ENCODE data around the gene PPP1R16B. TPM values are rescaled to one million over a fixed set of nuclear protein-coding genes. Genes with fewer than 3 reads are reported as not detected.

Gene PPP1R16B
- total and polyA plus RNA-seq, 5 donors from 2014 or later: 16.5 to 84.1 (median 25.1) TPM

DNA sequence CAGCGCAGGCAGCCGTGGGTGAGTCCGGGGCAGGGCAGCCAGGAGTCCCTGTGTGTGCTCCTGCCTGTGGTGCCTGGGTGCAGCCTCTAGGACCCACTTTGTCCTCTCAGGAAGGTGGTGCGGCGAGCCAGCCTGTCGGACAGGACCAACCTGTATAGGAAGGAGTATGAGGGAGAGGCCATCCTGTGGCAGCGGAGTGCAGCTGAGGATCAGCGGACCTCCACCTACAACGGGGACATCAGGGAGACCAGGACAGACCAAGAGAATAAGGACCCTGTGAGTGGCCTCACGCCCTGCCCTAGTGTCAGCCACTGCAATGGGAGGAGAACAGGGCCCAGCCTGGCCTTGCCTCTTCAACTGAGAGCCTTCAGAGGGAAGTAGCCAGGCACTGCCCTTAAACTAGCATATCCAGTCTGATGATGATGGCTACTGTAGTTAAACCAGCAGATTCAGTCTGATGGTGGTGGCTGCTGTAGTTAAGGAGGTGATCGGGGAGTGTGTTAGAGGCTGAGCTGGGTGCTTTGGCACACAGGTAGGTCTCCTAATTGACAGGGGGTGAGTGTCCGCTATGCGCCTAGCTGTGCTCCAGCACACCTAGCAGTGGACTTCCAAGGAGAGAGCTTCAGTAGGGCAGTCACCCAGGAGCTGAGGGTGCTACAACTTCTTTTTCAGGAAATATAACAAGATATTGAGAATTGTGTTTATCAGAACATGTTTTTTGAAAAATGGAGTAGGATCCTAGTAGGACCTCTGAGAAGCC, 102.6 kb downstream of the PPP1R16B start:
- no peak overlapping the region for H3K4me3 ChIP-seq (ENCODE audit: low read depth, low read length)
- H3K27me3 ChIP-seq (ENCODE audit: control insufficient read depth, insufficient read depth, low read length): no peaks in the 10 kb centered on the region
- Mint-ChIP-seq H3K4me1 (peaks cover 0 to 5% (median 4%) of the 10 kb centered on the region in 4 donors), H3K4me3 (no peak overlapping the region), H3K27me3 (no peaks in the 10 kb centered on the region), H3K9me3 (peaks cover 0 to 4% (median 0%) of the 10 kb centered on the region in 7 donors), H3K27ac (peak overlapping the region in 1 of 3 donors; percentile 10), H3K36me3 (peaks cover 55% of the 10 kb centered on the region)
- H3K4me1 ChIP-seq (ENCODE audit: control insufficient read depth, insufficient read depth, low read length, poor library complexity, severe bottlenecking): no peaks in the 10 kb centered on the region
- no peaks in the 10 kb centered on the region for H3K9me3 ChIP-seq (ENCODE audit: control insufficient read depth in 2 of 2, low read length in 2 of 2)
- peaks cover 86% of the 10 kb centered on the region for H3K36me3 ChIP-seq (ENCODE audit: control insufficient read depth, insufficient read depth, low read length)
- H3K27ac ChIP-seq (ENCODE audit: insufficient read depth, low read length, poor library complexity, severe bottlenecking): no peak overlapping the region
- ATAC-seq (ENCODE audit: low read depth in 2 of 2): no peak
- DNase-seq: no peak

DNA sequence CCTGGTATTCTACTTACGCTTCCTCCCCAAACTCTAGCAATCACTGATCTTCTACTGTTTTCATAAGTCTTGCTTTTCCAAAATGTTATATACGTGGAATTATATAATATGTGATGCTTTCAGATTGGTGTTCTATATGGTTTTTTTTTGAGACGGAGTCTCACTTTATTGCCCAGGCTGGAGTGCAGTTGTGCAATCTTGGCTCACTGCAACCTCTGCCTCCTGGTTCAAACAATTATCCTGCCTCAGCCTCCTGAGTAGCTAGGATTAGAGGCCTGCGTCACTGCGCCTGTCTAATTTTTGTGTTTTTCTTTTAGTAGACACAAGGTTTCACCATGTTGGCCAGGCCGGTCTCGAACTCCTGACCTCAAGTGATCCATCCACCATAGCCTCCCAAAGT, 109.9 kb downstream of the PPP1R16B start:
- peaks cover 32% of the 10 kb centered on the region for H3K36me3 Mint-ChIP-seq
- H3K36me3 ChIP-seq (ENCODE audit: control insufficient read depth, insufficient read depth, low read length): peaks cover 74% of the 10 kb centered on the region
- H3K27me3 ChIP-seq (ENCODE audit: control insufficient read depth, insufficient read depth, low read length): no peaks in the 10 kb centered on the region
- no peaks in the 10 kb centered on the region for H3K27me3 Mint-ChIP-seq
- ATAC-seq (ENCODE audit: low read depth in 2 of 2) (no peak), DNase-seq (no peak)
- H3K4me3 ChIP-seq (ENCODE audit: low read depth, low read length): no peak overlapping the region
- H3K4me3 Mint-ChIP-seq: no peak overlapping the region
- H3K4me1 ChIP-seq (ENCODE audit: control insufficient read depth, insufficient read depth, low read length, poor library complexity, severe bottlenecking): no peaks in the 10 kb centered on the region
- no peaks in the 10 kb centered on the region for H3K9me3 ChIP-seq (ENCODE audit: control insufficient read depth in 2 of 2, low read length in 2 of 2)
- no peaks in the 10 kb centered on the region for H3K9me3 Mint-ChIP-seq
- no peak overlapping the region for H3K27ac Mint-ChIP-seq
- H3K4me1 Mint-ChIP-seq: no peaks in the 10 kb centered on the region
- H3K27ac ChIP-seq (ENCODE audit: insufficient read depth, low read length, poor library complexity, severe bottlenecking): no peak overlapping the region

DNA sequence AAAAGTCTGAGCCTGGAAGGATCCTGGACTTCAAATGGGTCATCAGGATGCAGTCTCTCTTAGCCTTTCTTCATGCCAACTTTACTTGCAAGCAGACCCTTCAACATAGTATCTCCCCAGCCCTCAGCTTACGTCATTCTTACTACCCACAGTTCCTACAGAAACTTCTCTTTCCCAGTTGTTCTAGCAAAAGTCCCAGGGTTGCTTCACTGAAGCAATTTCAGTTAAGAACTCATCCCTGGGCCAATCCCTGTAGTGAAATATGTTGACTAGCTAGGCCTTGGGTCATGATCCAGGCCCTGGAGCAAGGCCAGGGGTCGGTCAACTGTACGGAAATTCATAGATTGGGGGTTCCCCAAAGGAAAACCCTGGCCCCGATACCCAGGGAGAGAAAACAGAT, 112.2 kb downstream of the PPP1R16B start:
- no peak for DNase-seq
- H3K27me3 ChIP-seq (ENCODE audit: control insufficient read depth, insufficient read depth, low read length): no peaks in the 10 kb centered on the region
- H3K27ac Mint-ChIP-seq: no peak overlapping the region
- H3K27ac ChIP-seq (ENCODE audit: insufficient read depth, low read length, poor library complexity, severe bottlenecking): no peak overlapping the region
- H3K36me3 Mint-ChIP-seq: peaks cover 31% of the 10 kb centered on the region
- H3K4me1 ChIP-seq (ENCODE audit: control insufficient read depth, insufficient read depth, low read length, poor library complexity, severe bottlenecking): no peaks in the 10 kb centered on the region
- H3K4me3 Mint-ChIP-seq: no peak overlapping the region
- H3K9me3 ChIP-seq (ENCODE audit: control insufficient read depth in 2 of 2, low read length in 2 of 2): no peaks in the 10 kb centered on the region
- H3K4me3 ChIP-seq (ENCODE audit: low read depth, low read length): no peak overlapping the region
- no peak for ATAC-seq (ENCODE audit: low read depth in 2 of 2)
- H3K4me1 Mint-ChIP-seq: no peaks in the 10 kb centered on the region
- H3K36me3 ChIP-seq (ENCODE audit: control insufficient read depth, insufficient read depth, low read length): peaks cover 80% of the 10 kb centered on the region
- H3K9me3 Mint-ChIP-seq: no peaks in the 10 kb centered on the region
- no peaks in the 10 kb centered on the region for H3K27me3 Mint-ChIP-seq

DNA sequence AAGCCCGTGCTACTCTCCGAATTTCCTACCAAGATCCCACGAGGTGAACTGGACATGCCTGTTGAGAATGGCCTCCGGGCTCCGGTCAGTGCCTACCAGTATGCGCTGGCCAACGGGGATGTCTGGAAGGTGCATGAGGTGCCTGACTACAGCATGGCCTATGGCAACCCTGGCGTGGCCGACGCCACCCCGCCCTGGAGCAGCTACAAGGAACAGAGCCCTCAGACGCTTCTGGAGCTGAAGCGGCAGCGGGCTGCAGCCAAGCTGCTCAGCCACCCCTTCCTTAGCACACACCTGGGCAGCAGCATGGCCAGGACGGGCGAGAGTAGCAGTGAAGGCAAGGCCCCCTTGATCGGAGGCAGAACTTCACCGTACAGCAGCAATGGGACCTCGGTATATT, 112.7 kb downstream of the PPP1R16B start:
- Histone ChIP-seq H3K27me3 (ENCODE audit: control insufficient read depth, insufficient read depth, low read length) (no peaks in the 10 kb centered on the region), H3K4me3 (ENCODE audit: low read depth, low read length) (no peak overlapping the region), H3K4me1 (ENCODE audit: control insufficient read depth, insufficient read depth, low read length, poor library complexity, severe bottlenecking) (no peaks in the 10 kb centered on the region), H3K36me3 (ENCODE audit: control insufficient read depth, insufficient read depth, low read length) (peaks cover 76% of the 10 kb centered on the region), H3K27ac (ENCODE audit: insufficient read depth, low read length, poor library complexity, severe bottlenecking) (no peak overlapping the region), H3K9me3 (ENCODE audit: control insufficient read depth in 2 of 2, low read length in 2 of 2) (no peaks in the 10 kb centered on the region)
- DNase-seq (no peak), ATAC-seq (ENCODE audit: low read depth in 2 of 2) (no peak)
- H3K27ac Mint-ChIP-seq: no peak overlapping the region
- H3K4me3 Mint-ChIP-seq: no peak overlapping the region
- H3K27me3 Mint-ChIP-seq: no peaks in the 10 kb centered on the region
- peaks cover 31% of the 10 kb centered on the region for H3K36me3 Mint-ChIP-seq
- no peaks in the 10 kb centered on the region for H3K9me3 Mint-ChIP-seq
- H3K4me1 Mint-ChIP-seq: no peaks in the 10 kb centered on the region

DNA sequence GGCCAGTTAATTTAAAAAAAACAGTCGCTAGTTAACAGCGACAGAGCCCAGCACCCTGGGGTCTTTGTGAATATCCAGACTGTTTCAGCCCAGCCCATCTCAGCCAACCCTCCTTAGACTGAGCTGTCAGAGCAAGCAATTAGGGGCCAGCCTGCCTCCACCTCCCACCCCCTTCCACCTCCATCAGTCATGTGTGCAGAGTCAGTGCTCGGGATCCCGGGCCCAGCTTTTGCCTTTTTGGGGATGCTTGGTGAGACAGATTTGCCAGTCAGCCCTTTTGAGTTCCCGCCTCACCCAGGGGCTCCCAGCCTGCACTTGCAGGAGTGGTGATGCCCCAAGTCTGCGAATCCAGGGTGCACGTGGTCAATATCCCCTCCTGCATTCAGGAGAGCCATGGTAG, 114.2 kb downstream of the PPP1R16B start:
- Mint-ChIP-seq H3K27me3 (no peaks in the 10 kb centered on the region), H3K36me3 (peaks cover 20% of the 10 kb centered on the region), H3K4me3 (no peak overlapping the region), H3K4me1 (peaks cover 0 to under 1% (median 0%) of the 10 kb centered on the region in 4 donors), H3K27ac (no peak overlapping the region), H3K9me3 (no peaks in the 10 kb centered on the region)
- H3K27ac ChIP-seq (ENCODE audit: insufficient read depth, low read length, poor library complexity, severe bottlenecking): no peak overlapping the region
- H3K4me1 ChIP-seq (ENCODE audit: control insufficient read depth, insufficient read depth, low read length, poor library complexity, severe bottlenecking): no peaks in the 10 kb centered on the region
- no peaks in the 10 kb centered on the region for H3K9me3 ChIP-seq (ENCODE audit: control insufficient read depth in 2 of 2, low read length in 2 of 2)
- no peaks in the 10 kb centered on the region for H3K27me3 ChIP-seq (ENCODE audit: control insufficient read depth, insufficient read depth, low read length)
- ATAC-seq (ENCODE audit: low read depth in 2 of 2): no peak
- no peak overlapping the region for H3K4me3 ChIP-seq (ENCODE audit: low read depth, low read length)
- DNase-seq: no peak
- peaks cover 67% of the 10 kb centered on the region for H3K36me3 ChIP-seq (ENCODE audit: control insufficient read depth, insufficient read depth, low read length)

DNA sequence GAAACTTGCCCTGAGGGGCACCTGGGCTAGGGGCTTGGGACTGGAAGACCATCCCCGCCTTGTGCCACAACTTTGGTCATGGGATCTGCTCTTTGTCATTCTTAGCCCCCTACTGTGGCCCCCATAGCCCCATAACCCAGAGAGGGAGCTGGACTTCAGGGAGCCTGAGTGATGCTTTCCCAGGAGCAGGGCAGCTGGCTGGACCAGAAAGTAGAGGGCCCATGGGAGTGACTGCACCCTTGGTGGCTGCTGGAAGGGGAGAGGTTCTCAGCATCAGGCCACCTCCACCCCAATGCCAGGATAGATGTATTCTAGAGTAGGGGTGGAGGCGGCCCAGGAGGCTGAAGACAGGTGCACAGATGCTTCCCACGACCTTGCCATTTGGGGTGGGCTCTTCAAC, 114.9 kb downstream of the PPP1R16B start:
- peak overlapping the region in 1 of 3 donors; percentile 62 for H3K27ac Mint-ChIP-seq
- H3K27me3 ChIP-seq (ENCODE audit: control insufficient read depth, insufficient read depth, low read length): no peaks in the 10 kb centered on the region
- H3K36me3 Mint-ChIP-seq: peaks cover 16% of the 10 kb centered on the region
- H3K36me3 ChIP-seq (ENCODE audit: control insufficient read depth, insufficient read depth, low read length): peaks cover 61% of the 10 kb centered on the region
- ATAC-seq (ENCODE audit: low read depth in 2 of 2): no peak
- no peak overlapping the region for H3K4me3 Mint-ChIP-seq
- H3K27me3 Mint-ChIP-seq: no peaks in the 10 kb centered on the region
- DNase-seq: no peak
- no peak overlapping the region for H3K27ac ChIP-seq (ENCODE audit: insufficient read depth, low read length, poor library complexity, severe bottlenecking)
- peaks cover 0 to 6% (median 2%) of the 10 kb centered on the region in 4 donors for H3K4me1 Mint-ChIP-seq
- no peaks in the 10 kb centered on the region for H3K4me1 ChIP-seq (ENCODE audit: control insufficient read depth, insufficient read depth, low read length, poor library complexity, severe bottlenecking)
- H3K9me3 Mint-ChIP-seq: no peaks in the 10 kb centered on the region
- no peaks in the 10 kb centered on the region for H3K9me3 ChIP-seq (ENCODE audit: control insufficient read depth in 2 of 2, low read length in 2 of 2)
- H3K4me3 ChIP-seq (ENCODE audit: low read depth, low read length): no peak overlapping the region

DNA sequence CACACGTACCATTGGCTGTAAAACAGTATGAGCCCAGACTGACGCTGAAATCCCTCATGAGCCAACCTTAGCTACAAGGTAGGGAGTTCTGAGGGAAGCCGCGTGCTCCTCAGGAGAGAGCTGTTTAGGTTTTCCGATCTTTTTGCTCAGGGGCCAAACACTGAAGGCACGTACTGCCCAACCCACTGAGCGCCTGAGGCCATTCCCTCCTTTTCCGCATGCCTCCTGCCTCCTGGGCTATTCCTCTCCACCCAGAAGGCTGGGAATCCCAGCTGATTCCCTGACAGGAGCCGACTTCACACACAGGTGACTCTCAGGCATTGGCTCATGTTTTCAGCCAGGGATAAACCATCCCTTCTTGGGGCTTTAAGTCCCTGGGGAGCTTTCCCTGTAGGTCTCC, 115.4 kb downstream of the PPP1R16B start:
- peaks cover 56% of the 10 kb centered on the region for H3K36me3 ChIP-seq (ENCODE audit: control insufficient read depth, insufficient read depth, low read length)
- no peak overlapping the region for H3K4me3 ChIP-seq (ENCODE audit: low read depth, low read length)
- Mint-ChIP-seq H3K36me3 (peaks cover 12% of the 10 kb centered on the region), H3K9me3 (no peaks in the 10 kb centered on the region), H3K4me3 (peak overlapping the region in 1 of 4 donors; percentile 51), H3K27ac (no peak overlapping the region), H3K27me3 (no peaks in the 10 kb centered on the region), H3K4me1 (peaks cover 0 to 6% (median 2%) of the 10 kb centered on the region in 4 donors)
- H3K9me3 ChIP-seq (ENCODE audit: control insufficient read depth in 2 of 2, low read length in 2 of 2): no peaks in the 10 kb centered on the region
- no peaks in the 10 kb centered on the region for H3K27me3 ChIP-seq (ENCODE audit: control insufficient read depth, insufficient read depth, low read length)
- no peak for ATAC-seq (ENCODE audit: low read depth in 2 of 2)
- no peaks in the 10 kb centered on the region for H3K4me1 ChIP-seq (ENCODE audit: control insufficient read depth, insufficient read depth, low read length, poor library complexity, severe bottlenecking)
- DNase-seq: no peak
- H3K27ac ChIP-seq (ENCODE audit: insufficient read depth, low read length, poor library complexity, severe bottlenecking): no peak overlapping the region

DNA sequence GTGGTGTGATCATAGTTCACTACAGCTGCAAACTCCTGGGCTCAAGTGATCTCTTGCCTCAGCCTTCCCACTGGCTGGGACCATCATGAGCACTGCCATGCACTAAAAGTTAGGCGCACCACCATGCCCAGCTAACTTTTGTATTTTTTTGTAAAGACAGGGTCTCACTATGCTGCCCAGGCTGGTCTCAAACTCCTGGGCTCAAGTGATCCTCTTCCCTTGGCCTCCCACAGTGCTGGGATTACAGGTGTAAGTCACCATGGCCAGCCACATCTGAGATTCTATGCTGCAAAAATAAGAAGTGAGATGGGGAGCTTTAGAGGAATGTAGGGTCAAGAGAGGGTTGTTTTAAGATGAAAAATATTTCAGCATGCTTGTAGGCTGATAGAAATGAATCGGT, 119.2 kb downstream of the PPP1R16B start:
- peak overlapping the region in 3 of 4 donors; percentile 27 to 94 (median 49) for H3K4me3 Mint-ChIP-seq
- no peaks in the 10 kb centered on the region for H3K9me3 Mint-ChIP-seq
- peaks cover 5 to 29% (median 15%) of the 10 kb centered on the region in 4 donors for H3K4me1 Mint-ChIP-seq

More for the DNA sequence above, 119.2 kb downstream of the PPP1R16B start:
- no peak overlapping the region for H3K27ac ChIP-seq (ENCODE audit: insufficient read depth, low read length, poor library complexity, severe bottlenecking)
- Mint-ChIP-seq H3K36me3 (no peaks in the 10 kb centered on the region), H3K27me3 (no peaks in the 10 kb centered on the region), H3K27ac (peak overlapping the region in 2 of 3 donors; percentile 43 to 88)
- peaks cover 21% of the 10 kb centered on the region for H3K36me3 ChIP-seq (ENCODE audit: control insufficient read depth, insufficient read depth, low read length)
- DNase-seq (no peak), ATAC-seq (ENCODE audit: low read depth in 2 of 2) (no peak)
- no peaks in the 10 kb centered on the region for H3K27me3 ChIP-seq (ENCODE audit: control insufficient read depth, insufficient read depth, low read length)
- H3K4me1 ChIP-seq (ENCODE audit: control insufficient read depth, insufficient read depth, low read length, poor library complexity, severe bottlenecking): peaks cover 20% of the 10 kb centered on the region
- no peaks in the 10 kb centered on the region for H3K9me3 ChIP-seq (ENCODE audit: control insufficient read depth in 2 of 2, low read length in 2 of 2)
- no peak overlapping the region for H3K4me3 ChIP-seq (ENCODE audit: low read depth, low read length)

All from CD4-positive, CD25-positive, alpha-beta regulatory T cell (primary cell).